Sigmoid colon (tissue), 4 donors: ENCODE data around the gene NRXN3.

Source experiments
- EP300 ChIP-seq, 4 donors: sonication (generic); formaldehyde crosslinking; IDR thresholded peaks; one replicate each; pipeline ENCODE4 v1.6.1; 2017; ENCODE audit warnings: antibody characterized with exemption in 4 of 4
- POLR2A ChIP-seq, 2 donors: fragments of 450-650 bp; IDR thresholded peaks; one replicate each; pipeline ENCODE4 v1.6.1; 2016; ENCODE audit warnings: antibody characterized with exemption in 2 of 2, mild to moderate bottlenecking in 2 of 2, moderate library complexity in 2 of 2
- TF ChIP-seq, protein P1 (sequence below), 4 experiments: fragments of 450-650 bp in 3 of 4; fragments of 200-600 bp in 1 of 4; IDR thresholded peaks; one replicate each; pipeline ENCODE4 v1.5.1; 2016 to 2019; ENCODE audit warnings: antibody characterized with exemption in 4 of 4, mild to moderate bottlenecking in 3 of 4, moderate library complexity in 2 of 4

DNA sequence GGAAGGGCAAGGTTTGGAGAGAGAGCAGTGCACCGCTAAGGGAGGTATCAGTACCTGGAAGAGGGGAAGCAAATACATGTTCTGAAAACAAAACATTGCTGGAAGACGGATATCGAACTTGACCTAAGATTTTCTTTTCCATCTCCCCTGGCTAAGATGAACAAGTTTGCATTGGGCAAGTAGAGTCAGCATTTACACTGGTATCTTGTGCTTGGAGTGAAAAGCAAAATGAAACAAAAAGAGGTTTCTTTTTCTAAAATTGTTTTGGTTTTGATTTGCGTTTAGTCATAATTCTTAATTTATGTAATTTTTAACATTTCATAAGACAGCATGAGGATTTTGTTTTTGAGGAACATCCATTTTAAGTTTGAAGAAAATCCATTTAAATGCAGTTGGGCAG, 881.6 kb downstream of the NRXN3 start:
- TF ChIP-seq, protein P1, sequence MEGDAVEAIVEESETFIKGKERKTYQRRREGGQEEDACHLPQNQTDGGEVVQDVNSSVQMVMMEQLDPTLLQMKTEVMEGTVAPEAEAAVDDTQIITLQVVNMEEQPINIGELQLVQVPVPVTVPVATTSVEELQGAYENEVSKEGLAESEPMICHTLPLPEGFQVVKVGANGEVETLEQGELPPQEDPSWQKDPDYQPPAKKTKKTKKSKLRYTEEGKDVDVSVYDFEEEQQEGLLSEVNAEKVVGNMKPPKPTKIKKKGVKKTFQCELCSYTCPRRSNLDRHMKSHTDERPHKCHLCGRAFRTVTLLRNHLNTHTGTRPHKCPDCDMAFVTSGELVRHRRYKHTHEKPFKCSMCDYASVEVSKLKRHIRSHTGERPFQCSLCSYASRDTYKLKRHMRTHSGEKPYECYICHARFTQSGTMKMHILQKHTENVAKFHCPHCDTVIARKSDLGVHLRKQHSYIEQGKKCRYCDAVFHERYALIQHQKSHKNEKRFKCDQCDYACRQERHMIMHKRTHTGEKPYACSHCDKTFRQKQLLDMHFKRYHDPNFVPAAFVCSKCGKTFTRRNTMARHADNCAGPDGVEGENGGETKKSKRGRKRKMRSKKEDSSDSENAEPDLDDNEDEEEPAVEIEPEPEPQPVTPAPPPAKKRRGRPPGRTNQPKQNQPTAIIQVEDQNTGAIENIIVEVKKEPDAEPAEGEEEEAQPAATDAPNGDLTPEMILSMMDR (IDR thresholded peaks at IDR 0.05) = no peak
- TF ChIP-seq POLR2A (IDR thresholded peaks at IDR 0.05) (no peak), EP300 (IDR thresholded peaks at IDR 0.05) (no peak)
